ENCODE results near the gene PRDM16. TPM values are rescaled to one million over a fixed set of nuclear protein-coding genes. Genes with fewer than 3 reads are reported as not detected.

The PRDM16 gene
- total RNA-seq, 1 experiment from 2014 or later, result 0.17 TPM

GRCh38 chr1:3419415-3420204, 350.6 kb downstream of the PRDM16 start:
- Histone ChIP-seq H3K27me3 (ENCODE audit: insufficient read depth, low read length) (no peaks in the 10 kb centered on the region), H2BK20ac (ENCODE audit: low read depth, low read length, poor library complexity, severe bottlenecking) (no peak overlapping the region), H3T11ph (ENCODE audit: low read length) (no peak overlapping the region), H2BK15ac (ENCODE audit: low read depth, low read length) (no peak overlapping the region), H3K23me2 (ENCODE audit: insufficient read length, low read depth, low read length, poor library complexity, severe bottlenecking) (no peaks in the 10 kb centered on the region), H3K9me3 (ENCODE audit: control insufficient read depth, low read depth, low read length) (peaks cover 7% of the 10 kb centered on the region), H4K8ac (replicated peaks; ENCODE audit: insufficient read length, low read depth, low read length) (no peak overlapping the region), H3K9ac (ENCODE audit: extremely low read depth, insufficient read length, low read length) (no peak overlapping the region), H3K4me2 (ENCODE audit: insufficient read depth, insufficient read length, low read length) (no peak overlapping the region), H3K27ac (ENCODE audit: insufficient read length, low read depth, low read length) (no peak overlapping the region), H3K56ac (ENCODE audit: insufficient read length, low read depth, low read length) (no peak overlapping the region), H4K5ac (ENCODE audit: insufficient read length, low read depth, low read length) (no peak overlapping the region), H4K91ac (ENCODE audit: insufficient read length, low read depth, low read length) (no peak overlapping the region), H3K4ac (ENCODE audit: low read depth, low read length) (no peak overlapping the region), H2AFZ (ENCODE audit: low read length) (no peak overlapping the region), H4K20me1 (ENCODE audit: control insufficient read depth, insufficient read depth, insufficient read length) (no peaks in the 10 kb centered on the region), H3K23ac (ENCODE audit: insufficient read length, low read depth, low read length) (no peak overlapping the region), H2AK5ac (ENCODE audit: insufficient read length, low read length) (no peak overlapping the region), H3K79me2 (ENCODE audit: insufficient read depth, low read length) (no peaks in the 10 kb centered on the region), H3K4me1 (ENCODE audit: insufficient read depth, low read length) (no peaks in the 10 kb centered on the region), H3K14ac (ENCODE audit: insufficient read depth, low read length) (no peak overlapping the region), H3K79me1 (ENCODE audit: insufficient read depth, low read depth, low read length, poor library complexity, severe bottlenecking) (no peaks in the 10 kb centered on the region), H2BK12ac (ENCODE audit: insufficient read length, low read depth, low read length) (no peak overlapping the region), H2BK5ac (ENCODE audit: insufficient read length, low read length) (no peak overlapping the region), H3K18ac (ENCODE audit: insufficient read length, low read depth, low read length) (no peak overlapping the region), H2BK120ac (ENCODE audit: low read depth, low read length, poor library complexity, severe bottlenecking) (no peak overlapping the region)
- Mint-ChIP-seq H3K27ac (no peak overlapping the region), H3K36me3 (ENCODE audit: insufficient read depth in 1 of 3, low read depth in 3 of 3) (peaks cover 0 to 9% (median 4%) of the 10 kb centered on the region in 3 experiments; a peak in 4 of 7 replicates), H3K27me3 (ENCODE audit: low read depth) (peaks cover 4% of the 10 kb centered on the region), H3K4me3 (no peak overlapping the region), H3K4me1 (no peaks in the 10 kb centered on the region; a peak in 1 of 4 replicates), H3K9me3 (peaks cover 10 to 12% of the 10 kb centered on the region in 2 experiments)
- no CpG with 5 or more reads among the region's 15 CpGs for WGBS (ENCODE audit: extremely low coverage, insufficient read length, low lambda C conversion rate)
- DNase-seq, result no peak
- TF ChIP-seq CTCF (conservative IDR thresholded peaks at IDR 0.05), result no peak

All from H9 (cell line).